ENCODE measurements around the gene CCHCR1.
"Not testable (repeated sequence)": the region's sequence is repeated elsewhere in the genome, so short reads cannot be mapped to it uniquely, and the experiment has no call there.

Gene CCHCR1

GRCh38 chr6:31157513-31158139 is at the start of gene CCHCR1:
Gene CCHCR1, minus strand, starts transcription at chr6:31157802. Its CDS starts 202 bp downstream, at chr6:31157600.
- no peak for DNase-seq (ENCODE audit: low read depth)

- DNase-seq (ENCODE audit: low read depth): no peak
Observed at GRCh38 chr6:31205638-31206037, 48.0 kb upstream of the CCHCR1 start.

GRCh38 chr6:31204751-31205145 is 47.1 kb upstream of the CCHCR1 start:
- DNase-seq (ENCODE audit: low read depth): no peak

DNA sequence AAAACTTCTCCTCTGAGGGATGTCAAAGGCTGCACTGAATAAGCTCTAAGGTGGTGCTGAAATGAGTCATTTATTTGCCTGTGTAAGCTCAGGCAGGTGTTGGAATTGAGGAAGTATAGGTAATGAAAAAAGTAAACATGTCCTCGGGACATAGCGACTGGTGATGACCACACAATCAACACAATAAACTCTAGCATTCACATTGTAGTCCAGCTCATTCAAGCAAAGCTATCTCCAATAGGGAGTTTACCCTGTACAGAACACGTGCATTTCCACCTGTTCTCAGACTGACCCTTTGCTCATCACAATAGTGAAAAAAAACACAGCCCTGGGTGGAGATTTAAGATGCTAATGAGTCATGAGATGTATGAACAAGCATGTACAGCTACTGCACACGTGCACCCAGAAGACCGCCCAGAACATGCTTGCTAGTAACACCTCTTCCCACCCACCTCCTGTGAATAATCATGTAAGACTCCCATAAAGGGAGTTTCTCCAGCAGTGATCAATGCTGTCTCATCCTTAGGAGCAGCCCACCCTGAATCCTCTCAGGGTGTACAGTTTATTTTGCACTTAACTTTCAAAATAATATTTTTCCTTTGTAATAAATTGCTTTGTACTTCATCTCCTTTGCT is 45.9 kb upstream of the CCHCR1 start:
- DNase-seq (ENCODE audit: low read depth): peak; percentile 81

DNA sequence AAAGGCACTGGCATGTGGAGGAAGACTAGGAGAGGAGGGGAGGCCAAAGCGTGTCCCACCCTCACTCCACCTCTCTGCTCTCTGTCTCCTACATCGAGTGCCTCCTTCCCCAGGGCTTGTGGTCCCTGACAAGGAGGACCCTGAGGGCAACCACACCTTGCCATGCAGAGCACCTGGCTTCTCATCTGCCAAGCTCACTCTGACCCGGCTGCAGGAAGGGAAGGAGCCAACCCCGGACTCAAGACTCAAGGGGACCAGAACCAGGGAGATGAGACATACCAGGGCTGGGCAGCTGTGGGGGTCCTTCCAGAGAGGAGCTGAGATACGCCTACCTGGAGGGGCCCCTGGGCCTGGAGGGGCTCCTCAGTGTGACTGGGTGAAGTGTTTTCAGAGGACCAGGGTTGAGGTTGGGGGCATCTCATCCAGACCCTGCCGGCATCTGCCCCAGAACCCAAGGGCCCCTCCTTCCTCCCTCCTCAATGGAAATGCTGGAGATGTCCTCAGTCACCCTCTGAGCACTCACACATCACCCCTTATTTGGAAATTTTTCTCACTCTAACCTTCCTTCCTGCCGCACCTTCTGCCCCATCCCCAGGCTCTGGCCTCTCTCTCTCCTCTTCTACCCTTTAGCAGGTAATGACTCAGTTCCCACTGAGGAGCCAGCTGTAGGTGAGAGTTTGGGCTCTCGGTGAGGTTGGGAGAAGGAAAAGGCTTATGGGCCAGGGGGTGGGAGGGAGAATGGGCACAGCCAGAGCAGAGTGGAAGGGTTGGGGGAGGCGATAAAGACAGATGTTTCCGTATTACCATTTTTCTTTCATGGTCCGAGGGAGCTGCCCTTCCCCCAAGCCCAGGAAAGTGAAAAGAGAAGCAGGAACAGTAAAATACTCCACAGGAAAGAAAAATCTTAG is 44.9 kb upstream of the CCHCR1 start:
- DNase-seq (ENCODE audit: low read depth): no peak

DNA sequence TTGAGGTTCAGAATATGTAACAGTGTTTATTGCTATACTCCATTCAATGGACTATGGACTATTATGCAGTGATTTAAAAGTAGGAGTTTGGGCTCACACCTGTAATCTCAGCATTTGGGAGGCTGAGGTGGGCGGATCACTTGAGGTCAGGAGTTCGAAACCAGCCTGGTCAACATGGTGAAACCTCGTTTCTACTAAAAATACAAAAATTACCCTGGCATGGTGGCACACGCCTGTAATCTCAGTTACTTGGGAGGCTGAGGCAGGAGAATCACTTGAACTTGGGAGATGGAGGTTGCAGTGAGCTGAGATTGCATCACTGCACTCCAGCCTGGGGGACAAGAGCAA is 41.5 kb upstream of the CCHCR1 start:
- DNase-seq (ENCODE audit: low read depth): not testable (repeated sequence)

DNA sequence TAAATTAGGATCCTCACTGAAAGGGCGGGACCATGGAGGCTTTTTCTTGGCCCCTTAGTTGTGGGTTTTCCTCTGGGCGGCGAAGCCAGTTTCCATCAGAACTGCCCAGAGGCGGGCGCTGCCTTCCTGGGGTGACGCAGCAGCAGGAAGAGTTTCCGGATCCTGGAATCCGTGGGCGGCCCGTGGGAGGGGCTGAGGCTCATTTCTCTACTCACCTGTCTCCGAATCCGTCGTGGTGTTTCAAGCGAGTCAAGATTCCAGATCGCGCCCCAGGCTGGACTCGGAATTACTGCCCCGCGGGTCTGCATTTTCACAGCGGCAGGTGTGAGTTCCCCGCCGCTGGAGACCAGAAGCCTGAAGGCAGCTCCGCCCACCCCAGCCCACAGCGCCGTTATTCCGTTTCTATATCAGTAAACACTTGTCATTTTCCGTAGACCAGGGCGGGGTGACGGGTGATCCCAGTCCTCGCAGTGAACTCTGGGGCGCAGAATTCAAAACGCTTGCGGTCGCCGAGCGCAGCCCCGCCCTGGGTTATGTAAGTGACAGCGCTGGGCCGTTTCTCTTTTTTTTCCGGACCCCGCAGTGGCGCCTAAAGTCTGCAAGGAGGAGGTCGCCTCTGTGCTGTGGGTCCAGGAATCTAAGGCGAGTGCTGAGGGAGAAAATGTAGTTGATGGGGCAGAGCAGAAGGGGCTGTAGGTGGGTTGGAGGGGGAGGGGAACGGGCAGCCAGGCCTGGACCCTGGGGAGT is 40.1 kb upstream of the CCHCR1 start:
- peak; percentile 70 for DNase-seq (ENCODE audit: low read depth)

DNA sequence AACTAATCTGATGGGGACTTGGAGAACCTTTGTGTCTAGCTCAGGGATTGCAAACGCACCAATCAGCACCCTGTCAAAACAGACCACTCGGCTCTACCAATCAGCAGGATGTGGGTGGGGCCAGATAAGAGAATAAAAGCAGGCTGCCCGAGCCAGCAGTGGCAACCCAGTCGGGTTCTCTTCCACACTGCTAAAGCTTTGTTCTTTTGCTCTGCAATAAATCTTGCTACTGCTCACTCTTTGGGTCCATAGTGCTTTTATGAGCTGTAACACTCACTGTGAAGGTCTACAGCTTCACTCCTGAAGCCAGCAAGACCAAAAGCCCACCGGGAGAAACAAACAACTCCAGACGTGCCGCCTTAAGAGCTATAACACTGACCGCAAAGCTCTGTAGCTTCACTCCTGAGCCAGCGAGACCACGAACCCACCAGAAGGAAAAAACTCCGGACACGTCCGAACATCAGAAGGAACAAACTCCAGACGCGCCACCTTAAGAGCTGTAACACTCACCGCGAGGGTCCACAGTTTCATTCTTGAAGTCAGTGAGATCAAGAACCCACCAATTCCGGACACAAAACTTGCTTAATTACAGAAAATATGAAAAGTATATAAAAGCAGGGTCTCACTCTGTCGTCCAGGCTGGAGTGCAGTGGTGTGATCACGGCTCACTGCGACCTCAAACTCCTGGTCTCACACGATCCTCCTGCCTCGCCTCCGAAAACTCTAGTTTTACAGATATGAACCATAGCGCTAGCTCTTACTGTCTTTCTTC is 38.8 kb upstream of the CCHCR1 start:
- not testable (repeated sequence) for DNase-seq (ENCODE audit: low read depth)

DNA sequence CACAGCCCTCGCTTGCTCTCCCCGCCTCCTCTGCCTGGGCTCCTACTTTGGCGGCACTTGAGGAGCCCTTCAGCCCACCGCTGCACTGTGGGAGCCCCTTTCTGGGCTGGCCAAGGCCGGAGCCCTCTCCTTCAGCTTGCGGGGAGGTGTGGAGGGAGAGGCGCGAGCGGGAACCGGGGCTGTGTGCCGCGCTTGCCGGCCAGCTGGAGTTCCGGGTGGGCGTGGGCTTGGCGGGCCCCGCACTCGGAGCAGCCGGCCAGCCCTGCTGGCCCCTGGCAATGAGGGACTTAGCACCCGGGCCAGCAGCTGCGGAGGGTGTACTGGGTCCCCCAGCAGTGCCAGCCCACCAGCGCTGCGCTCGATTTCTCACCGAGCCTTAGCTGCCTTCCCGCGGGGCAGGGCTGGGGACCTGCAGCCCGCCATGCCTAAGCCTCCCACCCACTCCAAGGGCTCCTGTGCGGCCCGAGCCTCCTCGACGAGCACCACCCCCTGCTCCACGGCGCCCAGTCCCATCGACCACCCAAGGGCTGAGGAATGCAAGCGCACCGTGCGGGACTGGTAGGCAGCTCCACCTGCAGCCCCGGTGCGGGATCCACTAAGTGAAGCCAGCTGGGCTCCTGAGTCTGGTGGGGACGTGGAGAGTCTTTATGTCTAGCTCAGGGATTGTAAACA is 37.8 kb upstream of the CCHCR1 start:
- DNase-seq (ENCODE audit: low read depth): not testable (repeated sequence)

GRCh38 chr6:31194061-31194834 is 36.6 kb upstream of the CCHCR1 start:
- no peak for DNase-seq (ENCODE audit: low read depth)

GRCh38 chr6:31193206-31193605 is 35.6 kb upstream of the CCHCR1 start:
- DNase-seq (ENCODE audit: low read depth): no peak

- peak; percentile 69 for DNase-seq (ENCODE audit: low read depth)
Observed at GRCh38 chr6:31192431-31193105, 35.0 kb upstream of the CCHCR1 start.

- DNase-seq (ENCODE audit: low read depth): no peak
Observed at GRCh38 chr6:31190488-31190887, 32.9 kb upstream of the CCHCR1 start.

- not testable (repeated sequence) for DNase-seq (ENCODE audit: low read depth)
Observed at GRCh38 chr6:31189223-31189622, 31.6 kb upstream of the CCHCR1 start.

GRCh38 chr6:31187780-31188194 is 30.2 kb upstream of the CCHCR1 start:
- DNase-seq (ENCODE audit: low read depth): no peak

DNA sequence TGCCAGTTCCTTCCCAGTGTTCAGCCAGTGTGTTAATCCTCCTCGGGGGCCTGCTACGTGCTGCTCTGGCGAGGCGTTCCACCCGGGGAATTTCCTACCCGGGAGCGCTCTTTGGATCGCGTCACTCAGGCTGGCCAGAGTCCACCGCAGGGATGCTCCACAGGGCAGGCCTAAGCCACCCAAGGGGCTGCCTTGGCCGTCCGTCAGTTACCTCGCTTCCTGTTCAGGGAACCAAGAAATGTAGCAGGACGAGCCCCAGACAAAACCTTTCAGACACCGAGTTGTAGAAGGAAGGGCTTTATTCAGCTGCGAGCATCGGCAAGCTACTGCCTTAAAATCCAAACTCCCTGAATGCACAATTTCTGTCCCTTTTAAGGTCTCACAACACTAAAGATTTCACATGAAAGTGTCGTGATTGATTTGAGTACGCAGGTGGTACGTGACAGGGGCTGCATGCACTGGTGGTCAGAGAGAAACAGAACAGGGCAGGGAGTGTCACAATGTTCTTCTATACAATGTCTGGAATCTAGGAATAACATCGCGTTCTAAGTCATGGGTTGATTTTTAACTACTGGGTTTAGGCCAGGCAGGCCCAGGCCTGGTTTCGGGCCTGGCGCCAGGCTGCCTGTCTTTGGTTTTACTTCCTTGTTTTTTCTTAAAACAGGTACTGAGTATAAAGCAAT is 28.6 kb upstream of the CCHCR1 start:
- DNase-seq (ENCODE audit: low read depth): no peak

DNA sequence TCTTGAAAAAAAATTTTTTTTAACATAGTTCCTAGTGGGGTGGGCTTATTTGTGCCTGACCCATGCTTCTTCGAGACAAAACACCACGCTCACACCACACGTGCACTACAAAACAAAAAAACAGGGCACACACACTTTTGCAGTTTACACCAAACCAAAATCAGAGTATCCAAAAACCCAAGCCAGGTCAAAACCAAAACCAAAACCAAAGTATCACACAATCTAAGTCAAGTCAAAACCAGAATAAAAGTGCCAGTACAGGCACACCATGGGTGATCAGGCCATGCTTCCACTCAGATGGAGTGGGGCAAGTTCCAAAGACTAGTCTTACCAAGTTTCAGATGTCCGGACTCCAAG is 28.1 kb upstream of the CCHCR1 start:
- not testable (repeated sequence) for DNase-seq (ENCODE audit: low read depth)

GRCh38 chr6:31183859-31184258 is 26.3 kb upstream of the CCHCR1 start:
- DNase-seq (ENCODE audit: low read depth): not testable (repeated sequence)

DNA sequence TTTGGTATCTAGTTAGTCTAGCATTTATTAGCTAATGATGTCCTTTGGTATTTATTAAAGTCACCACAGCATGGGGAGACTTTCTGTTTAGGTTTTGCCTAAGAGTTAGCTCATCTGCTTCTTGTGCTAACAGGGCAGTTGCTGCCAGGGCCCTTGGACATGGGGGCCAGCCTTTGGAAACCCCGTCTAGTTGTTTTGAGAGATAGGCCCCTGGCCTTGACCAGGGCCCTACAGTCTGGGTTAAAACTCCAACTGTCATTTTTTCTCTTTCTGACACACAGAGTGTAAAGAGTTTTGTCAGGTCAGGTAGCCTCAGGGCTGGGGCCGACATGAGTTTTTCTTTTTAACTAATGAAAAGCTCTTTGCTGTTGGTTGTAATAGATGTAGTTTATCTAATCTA is 25.7 kb upstream of the CCHCR1 start:
- not testable (repeated sequence) for DNase-seq (ENCODE audit: low read depth)
